GM12801 (cell line): ENCODE results near the gene ZNF284.

ENCODE experiments used
- CTCF ChIP-seq: IDR thresholded peaks from one replicate; pipeline ENCODE4 v1.5.1; 2011; ENCODE audit warnings: control low read depth; ENCODE audit not compliant: insufficient read length; ENCODE audit errors: extremely low read depth

ZNF284 gene

GRCh38 chr19:44112802-44113137, 40.8 kb downstream of the ZNF284 start:
- no peak for TF ChIP-seq CTCF

GRCh38 chr19:44113138-44113783, 41.3 kb downstream of the ZNF284 start, which contains the start of gene ZNF225:
Gene ZNF225, plus strand, starts transcription at chr19:44113399. Its CDS starts 2,429 bp downstream, at chr19:44115828.
- no peak for TF ChIP-seq CTCF

GRCh38 chr19:44113784-44114390, 41.9 kb downstream of the ZNF284 start:
- TF ChIP-seq CTCF = no peak

- no peak for TF ChIP-seq CTCF
Measured at GRCh38 chr19:44131955-44132354, 60.0 kb downstream of the ZNF284 start.
